GM12873 (cell line): ENCODE results near the gene TOMM7.

Experiments used
- TF ChIP-seq, protein P1 (sequence below): IDR thresholded peaks from 2 replicates; pipeline ENCODE4 v1.5.1; 2012; ENCODE audit warnings: low read depth, mild to moderate bottlenecking, moderate library complexity, low read length, control low read depth; ENCODE audit not compliant: insufficient read depth; ENCODE audit errors: missing control alignments

The TOMM7 gene

GRCh38 chr7:22822486-22823141 is at the start of gene TOMM7:
TOMM7 (minus strand) TSS chr7:22822849; CDS start chr7:22822779, 70 bp downstream.
- TF ChIP-seq, protein P1, sequence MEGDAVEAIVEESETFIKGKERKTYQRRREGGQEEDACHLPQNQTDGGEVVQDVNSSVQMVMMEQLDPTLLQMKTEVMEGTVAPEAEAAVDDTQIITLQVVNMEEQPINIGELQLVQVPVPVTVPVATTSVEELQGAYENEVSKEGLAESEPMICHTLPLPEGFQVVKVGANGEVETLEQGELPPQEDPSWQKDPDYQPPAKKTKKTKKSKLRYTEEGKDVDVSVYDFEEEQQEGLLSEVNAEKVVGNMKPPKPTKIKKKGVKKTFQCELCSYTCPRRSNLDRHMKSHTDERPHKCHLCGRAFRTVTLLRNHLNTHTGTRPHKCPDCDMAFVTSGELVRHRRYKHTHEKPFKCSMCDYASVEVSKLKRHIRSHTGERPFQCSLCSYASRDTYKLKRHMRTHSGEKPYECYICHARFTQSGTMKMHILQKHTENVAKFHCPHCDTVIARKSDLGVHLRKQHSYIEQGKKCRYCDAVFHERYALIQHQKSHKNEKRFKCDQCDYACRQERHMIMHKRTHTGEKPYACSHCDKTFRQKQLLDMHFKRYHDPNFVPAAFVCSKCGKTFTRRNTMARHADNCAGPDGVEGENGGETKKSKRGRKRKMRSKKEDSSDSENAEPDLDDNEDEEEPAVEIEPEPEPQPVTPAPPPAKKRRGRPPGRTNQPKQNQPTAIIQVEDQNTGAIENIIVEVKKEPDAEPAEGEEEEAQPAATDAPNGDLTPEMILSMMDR: peak; percentile 27

- TF ChIP-seq, protein P1: no peak
Observed at GRCh38 chr7:22872096-22872807, 49.6 kb upstream of the TOMM7 start.

DNA sequence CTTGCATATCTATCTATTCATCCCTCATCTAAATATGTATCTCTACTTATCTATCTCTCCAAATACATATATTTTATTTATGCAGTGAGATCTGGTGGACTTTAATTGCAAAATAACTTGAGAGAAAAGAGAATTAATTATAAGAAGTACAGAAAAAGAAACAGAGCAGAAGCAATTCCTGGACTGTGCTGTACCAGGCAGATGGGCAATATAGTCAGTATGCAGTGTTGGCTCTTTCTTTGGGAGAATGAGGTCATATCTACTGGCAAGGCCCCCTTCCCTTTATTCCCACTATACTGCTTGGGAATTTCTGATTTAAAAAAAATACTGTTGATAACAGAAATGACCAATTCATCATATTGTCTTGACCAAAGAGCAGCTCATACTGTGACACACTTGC is 49.0 kb upstream of the TOMM7 start:
- TF ChIP-seq, protein P1: no peak

DNA sequence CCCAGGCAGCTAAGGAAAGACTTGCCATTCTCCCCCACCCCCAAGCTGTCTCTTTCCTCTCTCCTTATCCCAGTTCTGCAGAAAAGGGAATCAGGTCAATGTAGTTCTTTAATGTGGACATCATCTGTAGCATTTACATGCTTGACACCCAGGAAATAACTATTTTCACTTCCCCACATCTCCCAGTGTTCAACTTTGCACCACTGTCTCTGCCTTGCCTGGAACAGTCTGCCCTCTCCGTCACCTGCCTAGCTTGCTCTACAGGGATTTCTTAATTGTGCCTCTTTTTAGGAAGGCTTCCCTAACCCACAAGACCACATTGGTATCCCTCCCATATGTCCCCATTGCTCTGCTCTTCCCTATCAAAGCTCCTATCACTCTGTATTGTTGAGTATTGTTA is 45.9 kb upstream of the TOMM7 start:
- TF ChIP-seq, protein P1: no peak

- TF ChIP-seq, protein P1: no peak
Observed at GRCh38 chr7:22867589-22867988, 44.9 kb upstream of the TOMM7 start.

GRCh38 chr7:22867003-22867402 is 44.4 kb upstream of the TOMM7 start:
- TF ChIP-seq, protein P1: no peak

DNA sequence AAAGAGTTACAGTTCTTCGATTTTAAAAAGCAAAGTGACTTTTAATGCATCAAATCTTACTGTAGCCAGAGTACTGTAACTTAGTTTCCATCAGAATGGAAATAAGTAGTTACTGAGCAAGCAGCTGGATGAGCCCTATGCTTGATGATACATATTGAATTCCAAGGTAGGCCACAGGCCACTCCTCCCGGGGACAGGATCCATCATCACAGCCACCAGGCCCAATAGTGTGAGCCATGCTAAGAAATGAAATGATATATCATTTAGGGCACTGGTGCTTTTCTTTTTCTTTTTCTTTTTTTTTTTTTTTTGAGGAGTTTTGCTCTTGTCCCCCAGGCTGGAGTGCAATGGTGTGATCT is 42.9 kb upstream of the TOMM7 start:
- TF ChIP-seq, protein P1: no peak
